ENCODE measurements around the gene GON4L.
"Not testable (repeated sequence)": the region's sequence is repeated elsewhere in the genome, so short reads cannot be mapped to it uniquely, and the experiment has no call there.

The GON4L gene, protein sequence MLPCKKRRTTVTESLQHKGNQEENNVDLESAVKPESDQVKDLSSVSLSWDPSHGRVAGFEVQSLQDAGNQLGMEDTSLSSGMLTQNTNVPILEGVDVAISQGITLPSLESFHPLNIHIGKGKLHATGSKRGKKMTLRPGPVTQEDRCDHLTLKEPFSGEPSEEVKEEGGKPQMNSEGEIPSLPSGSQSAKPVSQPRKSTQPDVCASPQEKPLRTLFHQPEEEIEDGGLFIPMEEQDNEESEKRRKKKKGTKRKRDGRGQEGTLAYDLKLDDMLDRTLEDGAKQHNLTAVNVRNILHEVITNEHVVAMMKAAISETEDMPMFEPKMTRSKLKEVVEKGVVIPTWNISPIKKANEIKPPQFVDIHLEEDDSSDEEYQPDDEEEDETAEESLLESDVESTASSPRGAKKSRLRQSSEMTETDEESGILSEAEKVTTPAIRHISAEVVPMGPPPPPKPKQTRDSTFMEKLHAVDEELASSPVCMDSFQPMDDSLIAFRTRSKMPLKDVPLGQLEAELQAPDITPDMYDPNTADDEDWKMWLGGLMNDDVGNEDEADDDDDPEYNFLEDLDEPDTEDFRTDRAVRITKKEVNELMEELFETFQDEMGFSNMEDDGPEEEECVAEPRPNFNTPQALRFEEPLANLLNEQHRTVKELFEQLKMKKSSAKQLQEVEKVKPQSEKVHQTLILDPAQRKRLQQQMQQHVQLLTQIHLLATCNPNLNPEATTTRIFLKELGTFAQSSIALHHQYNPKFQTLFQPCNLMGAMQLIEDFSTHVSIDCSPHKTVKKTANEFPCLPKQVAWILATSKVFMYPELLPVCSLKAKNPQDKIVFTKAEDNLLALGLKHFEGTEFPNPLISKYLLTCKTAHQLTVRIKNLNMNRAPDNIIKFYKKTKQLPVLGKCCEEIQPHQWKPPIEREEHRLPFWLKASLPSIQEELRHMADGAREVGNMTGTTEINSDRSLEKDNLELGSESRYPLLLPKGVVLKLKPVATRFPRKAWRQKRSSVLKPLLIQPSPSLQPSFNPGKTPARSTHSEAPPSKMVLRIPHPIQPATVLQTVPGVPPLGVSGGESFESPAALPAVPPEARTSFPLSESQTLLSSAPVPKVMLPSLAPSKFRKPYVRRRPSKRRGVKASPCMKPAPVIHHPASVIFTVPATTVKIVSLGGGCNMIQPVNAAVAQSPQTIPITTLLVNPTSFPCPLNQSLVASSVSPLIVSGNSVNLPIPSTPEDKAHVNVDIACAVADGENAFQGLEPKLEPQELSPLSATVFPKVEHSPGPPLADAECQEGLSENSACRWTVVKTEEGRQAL (N-terminal part only)

DNA sequence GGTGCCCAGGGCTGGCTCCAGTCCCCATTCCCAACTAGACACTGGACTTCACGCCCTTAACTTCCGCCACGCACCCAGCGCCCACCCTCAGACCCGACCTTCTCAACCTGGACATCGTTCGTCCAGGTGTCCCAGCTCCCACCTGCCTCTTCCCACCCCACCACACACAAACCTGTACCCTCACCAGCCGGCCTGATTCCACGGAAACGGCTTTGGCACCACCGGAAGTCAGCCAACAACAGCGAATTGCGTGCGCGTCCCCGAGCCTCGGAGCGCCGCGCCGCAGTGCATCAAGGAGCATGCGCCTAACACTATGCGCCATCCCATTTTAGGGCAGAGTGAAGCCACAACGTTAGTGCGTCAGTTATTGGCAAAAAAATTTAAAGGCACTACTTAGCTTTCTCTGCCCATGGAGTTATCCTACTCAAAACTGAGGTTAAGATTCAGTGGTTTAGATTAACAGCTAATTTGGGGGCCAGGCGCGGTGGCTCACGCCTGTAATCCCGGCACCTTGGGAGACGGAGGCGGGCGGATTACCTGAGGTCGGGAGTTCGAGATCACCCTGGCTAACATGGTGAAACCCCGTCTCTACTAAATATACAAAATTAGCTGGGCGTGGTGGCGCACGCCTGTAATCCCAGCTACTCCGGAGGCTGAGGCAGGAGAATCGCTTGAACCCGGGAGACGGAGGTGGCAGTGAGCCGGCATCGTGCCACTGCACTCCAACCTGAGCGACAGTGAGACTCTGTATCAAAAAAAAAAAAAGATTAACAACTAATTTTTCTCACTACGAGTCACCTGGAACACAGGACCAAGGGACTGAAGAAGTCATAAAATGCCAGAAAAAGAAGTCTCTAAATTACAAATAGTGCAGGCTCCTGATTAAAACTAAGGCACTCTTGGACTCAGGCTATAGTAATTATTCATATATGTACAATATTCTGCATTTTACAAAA, at the start of gene GON4L:
Gene GON4L, minus strand, starts transcription at position 240 of the 956 bp plus-strand sequence. CDS start 3,434 bp downstream, outside the sequence.
- DNase-seq (ENCODE audit: low read depth in 2 of 2): peak; percentile 60 to 70

DNA sequence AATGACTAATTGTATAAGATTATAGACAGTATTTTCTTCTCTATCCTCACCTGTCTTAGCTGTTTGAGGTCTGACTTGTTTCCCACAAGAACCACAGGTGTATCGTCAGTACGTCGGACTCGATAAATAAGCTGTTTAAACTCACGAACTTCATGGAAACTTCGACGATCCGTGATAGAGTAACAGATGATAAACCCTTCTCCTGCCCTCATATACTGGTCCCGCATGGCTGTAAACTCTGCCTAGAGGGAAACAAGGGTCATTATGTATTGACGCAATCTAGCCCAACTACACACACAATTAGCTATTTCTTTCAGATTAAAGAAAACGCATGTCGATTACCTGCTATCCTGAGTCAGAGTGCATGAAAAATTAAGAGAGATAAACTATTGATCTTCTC, 47.2 kb upstream of the GON4L start:
- no peak for DNase-seq (ENCODE audit: low read depth in 2 of 2)

DNA sequence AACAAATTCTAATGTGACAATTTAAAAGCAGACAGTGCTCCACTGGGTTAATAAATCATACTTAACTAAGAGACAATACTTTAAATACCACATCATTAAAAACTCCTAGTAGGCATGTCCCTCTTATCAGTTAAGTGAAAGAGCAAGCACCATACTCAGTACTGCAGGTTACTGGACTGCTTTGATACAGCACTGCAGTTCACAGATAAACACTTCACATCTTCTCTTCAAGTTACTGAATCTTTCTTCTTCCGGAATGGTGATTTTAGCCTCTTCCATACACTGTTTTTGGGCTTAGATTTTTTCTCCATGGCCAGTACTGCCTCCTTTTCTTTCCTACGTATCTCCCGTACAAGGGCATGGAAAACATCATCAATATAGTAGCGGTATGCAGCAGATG, 43.1 kb upstream of the GON4L start:
- DNase-seq (ENCODE audit: low read depth in 2 of 2): no peak

DNA sequence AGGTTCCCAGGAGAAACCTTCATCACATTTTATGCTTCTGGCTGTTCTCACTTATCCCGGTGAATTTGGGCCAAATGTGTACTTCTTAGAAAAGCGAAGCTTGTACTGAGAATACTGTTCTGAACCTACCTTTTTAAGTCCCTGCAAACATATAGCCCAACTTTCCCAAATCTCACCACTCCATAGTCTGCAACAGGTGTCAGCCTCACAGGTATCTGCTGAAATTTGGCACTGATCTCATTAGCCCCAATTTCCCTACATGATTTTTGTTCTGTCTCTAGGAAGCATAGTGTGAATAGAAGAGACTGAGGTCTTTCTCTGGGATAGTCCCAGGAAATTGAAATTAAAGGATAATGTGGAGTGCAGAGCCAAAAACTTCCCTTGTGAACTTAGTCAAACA, 42.7 kb upstream of the GON4L start:
- DNase-seq (ENCODE audit: low read depth in 2 of 2): no peak

DNA sequence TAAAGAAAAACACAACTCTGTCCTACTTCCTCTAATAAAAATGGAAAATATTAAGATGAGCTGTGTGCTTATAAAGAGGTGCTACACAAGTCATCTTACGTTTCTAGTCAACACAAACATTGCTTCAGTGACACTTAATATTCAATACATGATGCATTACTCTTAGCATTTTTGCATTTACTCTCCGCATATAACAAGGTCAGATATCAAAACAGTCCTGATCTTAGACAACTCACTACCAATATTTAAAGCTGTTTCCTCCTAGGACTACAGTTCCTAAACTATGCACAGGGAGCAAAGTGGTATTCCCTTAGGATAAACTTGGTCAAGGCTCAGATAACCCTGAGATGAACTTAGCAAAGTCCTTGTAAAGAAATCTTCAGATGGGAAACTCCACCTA, 41.9 kb upstream of the GON4L start:
- no peak for DNase-seq (ENCODE audit: low read depth in 2 of 2)

DNA sequence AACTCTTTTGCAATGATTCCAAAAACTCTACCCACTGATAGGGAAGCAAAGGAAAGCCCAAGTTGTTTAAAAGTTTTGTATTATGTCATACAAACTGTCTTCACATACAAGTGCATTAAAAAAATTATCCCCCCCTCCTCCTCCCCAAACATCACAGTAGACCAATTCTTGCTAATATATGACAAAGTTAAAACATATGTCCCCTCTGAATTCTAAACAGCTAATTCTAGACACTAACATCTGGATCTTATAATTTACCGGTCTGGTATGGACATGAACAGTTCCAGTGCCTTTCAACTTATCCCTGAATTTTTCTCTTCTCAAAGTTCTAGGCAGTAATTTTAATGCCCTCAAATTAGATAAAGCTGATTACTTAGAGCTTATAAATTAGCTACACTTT, 40.7 kb upstream of the GON4L start:
- DNase-seq (ENCODE audit: low read depth in 2 of 2): no peak

DNA sequence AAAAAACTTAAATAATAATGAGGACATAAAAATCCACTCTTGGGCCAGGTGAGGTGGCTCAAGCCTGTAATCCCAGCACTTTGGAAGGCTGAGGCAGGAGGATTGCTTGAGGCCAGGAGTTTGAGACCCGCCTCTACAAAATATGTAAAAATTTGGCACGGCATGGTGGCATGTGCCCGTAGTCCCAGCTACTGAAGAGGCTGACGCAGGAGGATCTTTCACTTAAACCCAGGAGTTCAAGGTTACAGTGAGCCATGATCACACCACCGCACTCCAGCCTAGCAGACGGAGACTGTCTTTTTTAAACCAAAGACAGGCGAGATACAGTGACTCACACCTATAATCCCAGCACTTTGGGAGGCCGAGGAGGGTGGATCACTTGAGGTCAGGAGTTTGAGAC, 39.5 kb upstream of the GON4L start:
- DNase-seq (ENCODE audit: low read depth in 2 of 2): not testable (repeated sequence)

DNA sequence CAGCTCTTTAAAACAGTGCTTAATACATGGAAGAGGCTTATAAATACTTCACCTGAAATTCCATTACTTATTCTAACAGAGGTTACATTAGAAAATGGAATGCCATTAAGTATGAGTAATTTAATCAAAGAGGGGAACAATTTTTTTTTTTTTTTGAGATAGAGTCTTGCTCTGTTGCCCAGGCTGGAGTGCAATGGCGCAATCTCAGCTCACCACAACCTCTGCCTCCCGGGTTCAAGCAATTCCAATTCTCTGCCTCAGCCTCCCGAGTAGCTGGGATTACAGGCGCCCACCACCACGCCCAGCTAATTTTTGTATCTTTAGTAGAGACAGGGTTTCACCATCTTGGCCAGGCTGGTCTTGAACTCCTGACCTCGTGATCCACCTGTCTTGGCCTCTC, 38.6 kb upstream of the GON4L start:
- DNase-seq (ENCODE audit: low read depth in 2 of 2): not testable (repeated sequence)

DNA sequence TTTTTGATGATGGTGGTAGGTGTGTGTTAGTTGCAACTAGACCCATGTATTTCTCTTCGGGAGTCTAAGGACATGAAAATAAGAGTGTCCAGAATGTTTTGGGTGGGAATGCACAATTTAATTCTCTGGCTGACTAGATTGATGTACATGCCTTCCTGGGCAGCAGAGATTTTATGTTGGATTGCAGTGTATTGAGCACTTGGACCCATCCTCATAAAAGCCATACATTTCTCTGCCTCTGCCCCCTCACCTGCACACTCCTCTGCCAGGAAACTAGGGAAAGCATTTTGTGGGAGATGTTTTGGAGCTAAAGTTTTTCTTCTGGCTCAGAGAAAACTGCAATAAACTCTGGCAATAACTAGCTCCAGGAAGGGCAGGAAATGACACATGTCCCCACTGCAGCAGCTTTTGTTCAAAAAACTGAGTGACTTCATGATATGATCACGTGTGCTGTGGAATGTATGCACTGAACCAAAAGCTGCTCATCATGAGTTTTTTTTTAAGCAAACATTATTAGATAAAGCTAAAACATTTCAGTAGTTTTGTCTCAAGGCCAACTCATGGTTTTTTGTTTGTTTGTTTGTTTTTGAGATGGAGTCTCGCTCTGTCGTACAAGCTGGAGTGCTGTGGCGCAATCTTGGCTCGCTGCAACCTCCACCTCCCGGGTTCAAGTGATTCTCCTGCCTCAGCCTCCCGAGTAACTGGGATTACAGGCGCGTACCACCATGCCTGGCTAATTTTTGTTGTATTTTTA, 36.6 kb upstream of the GON4L start:
- DNase-seq (ENCODE audit: low read depth in 2 of 2): no peak

DNA sequence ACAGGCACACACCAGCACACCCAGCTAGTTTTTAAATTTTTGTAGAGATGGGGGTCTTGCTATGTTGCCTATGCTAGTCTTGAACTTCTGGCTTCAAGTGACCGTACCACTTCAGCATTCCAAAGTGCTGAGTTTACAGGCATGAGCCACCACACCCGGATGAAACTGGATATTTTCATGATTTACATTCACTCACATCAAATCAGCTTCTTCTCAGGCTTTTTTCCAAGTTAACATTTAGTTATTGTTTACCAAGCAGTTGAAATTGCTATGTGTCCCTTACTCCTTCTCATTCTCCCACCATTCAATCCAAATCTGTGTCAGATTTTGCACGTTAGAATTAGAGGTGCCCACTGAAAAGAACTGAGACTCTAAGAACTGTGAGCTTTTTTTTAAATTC, 35.8 kb upstream of the GON4L start:
- DNase-seq (ENCODE audit: low read depth in 2 of 2): no peak

DNA sequence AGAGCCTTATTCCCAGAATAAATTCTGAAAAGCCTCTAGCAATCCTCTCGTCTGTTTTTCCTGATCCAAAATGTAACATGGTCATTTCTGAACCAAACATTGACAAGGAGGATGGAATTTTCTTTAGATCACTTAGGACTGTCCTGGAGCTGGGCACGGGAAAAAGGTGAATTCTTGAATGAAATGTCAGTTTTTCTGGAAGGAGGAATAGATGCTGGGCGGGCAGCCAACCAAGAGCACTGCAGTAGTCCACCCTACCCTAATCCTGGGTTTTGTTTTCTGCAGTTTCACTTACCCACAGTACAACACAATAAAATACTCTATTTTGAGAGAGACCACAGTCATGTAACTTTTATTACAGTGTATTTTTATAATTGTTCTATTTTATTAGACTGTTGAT, 33.2 kb upstream of the GON4L start:
- no peak for DNase-seq (ENCODE audit: low read depth in 2 of 2)

DNA sequence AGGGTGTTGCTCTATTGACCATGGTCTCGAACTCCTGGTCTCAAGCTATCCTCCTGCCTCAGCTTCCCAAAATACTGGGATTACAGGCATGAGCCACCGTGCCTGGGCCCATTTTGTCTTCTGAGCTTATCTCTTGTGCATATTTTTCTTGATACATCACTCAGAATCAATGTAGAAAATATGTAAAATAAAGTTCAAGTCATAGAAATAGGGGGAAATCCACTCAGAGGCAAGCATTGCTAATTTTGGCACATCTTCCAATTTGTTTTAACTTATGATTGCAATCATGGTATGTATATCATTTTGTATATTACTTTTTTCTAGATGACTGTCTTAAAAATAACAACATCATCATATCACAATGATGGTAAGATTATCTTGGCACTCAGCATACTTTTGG, 32.6 kb upstream of the GON4L start:
- no peak for DNase-seq (ENCODE audit: low read depth in 2 of 2)

DNA sequence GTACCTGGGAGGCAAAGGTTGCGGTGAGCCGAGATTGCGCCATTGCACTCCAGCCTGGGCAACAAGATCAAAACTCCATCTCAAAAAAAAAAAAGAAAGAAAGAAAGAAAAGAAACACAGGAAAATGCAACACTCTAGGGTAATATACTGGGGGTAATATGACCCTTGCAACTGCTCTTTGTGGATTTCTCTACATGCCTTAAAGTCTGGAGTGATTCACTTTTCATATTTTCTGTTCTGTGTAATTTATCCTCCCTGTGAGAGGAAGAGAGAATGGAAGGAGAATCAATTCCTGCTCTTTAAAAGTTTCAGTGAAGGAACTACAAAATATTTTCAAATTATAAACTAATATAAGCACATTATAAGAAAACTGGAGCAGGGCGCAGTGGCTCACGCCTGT, 31.5 kb upstream of the GON4L start:
- no peak for DNase-seq (ENCODE audit: low read depth in 2 of 2)

DNA sequence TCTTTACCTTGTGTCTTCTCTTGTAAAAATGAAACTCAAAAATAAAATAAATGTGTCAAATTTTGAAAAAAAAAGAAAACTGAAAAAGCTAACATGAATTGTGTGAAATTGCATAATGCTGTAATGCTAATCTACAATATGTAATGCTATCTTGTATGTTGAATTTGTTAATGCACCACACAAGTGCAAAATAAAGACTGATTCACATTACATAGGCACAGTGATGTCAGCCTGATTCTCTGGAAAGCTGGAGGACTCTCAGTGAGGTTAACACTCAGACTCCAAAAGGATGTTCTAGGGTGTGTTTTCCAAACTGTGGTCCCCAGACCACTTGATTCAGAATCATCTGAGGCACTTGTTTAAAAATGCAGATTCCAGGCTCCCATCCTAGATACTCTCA, 28.0 kb upstream of the GON4L start:
- DNase-seq (ENCODE audit: low read depth in 2 of 2): no peak

DNA sequence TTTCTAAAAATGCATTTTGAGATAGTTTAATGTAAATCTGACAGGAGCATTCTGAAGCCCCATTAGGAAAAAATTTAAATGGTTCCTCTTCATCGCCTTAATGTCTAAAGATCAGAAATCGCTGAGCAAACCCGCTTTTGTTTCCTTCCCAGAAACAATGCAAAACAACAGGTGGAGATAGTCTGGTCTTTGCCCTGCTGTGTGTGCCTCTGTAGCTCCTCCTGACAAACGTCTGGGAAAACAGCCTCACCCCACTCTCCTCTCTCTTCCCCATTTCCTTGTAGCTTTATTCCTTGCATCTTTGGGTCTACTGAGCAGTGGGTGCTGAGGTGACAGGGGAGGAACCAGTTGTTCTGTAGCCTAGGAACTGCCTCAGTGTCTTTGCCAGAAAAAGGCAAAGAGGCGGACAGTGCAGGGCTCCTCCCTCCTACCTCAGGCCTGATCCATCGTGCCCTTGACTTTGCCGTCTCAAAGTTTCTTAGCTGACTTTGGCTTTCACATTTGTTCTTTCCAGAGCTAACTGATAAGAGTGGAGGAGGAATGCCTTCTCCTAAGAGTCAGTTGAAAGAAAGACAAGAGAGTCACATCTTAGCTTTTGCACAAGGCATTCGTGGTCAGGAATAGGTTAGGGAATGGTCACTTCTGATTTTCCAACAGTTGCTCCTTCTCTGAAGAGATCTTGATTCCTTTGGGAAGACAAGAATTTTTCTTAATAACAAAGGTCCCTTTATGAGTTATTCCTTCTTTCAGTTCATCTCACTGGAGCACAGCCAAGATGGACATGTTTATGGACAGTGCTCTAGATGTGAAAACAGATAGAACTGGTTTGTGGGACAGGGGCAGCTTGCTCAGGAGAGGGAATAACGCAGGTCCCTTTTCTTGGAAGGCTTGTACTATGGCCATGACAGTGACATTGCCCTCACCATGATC, 27.3 kb upstream of the GON4L start:
- no peak for DNase-seq (ENCODE audit: low read depth in 2 of 2)

DNA sequence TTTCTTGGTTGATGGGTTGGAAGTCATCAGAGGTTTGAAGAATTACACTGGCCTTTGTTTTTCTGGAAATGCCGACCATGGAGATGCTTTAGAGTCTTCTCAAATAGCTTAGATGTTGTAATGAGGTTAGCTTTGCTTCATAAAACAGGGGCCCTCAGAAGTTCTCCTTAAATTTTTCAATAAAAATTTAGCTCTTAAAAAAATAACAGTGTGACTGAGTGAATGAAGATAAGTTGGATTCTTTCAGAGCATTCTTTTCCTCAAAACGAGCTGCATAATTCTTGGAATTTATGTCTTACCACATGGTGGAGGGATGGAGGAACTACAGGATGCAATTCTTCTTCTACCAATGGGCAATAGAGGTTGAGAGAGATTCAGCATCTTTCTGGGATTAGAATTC, 25.8 kb upstream of the GON4L start:
- no peak for DNase-seq (ENCODE audit: low read depth in 2 of 2)

DNA sequence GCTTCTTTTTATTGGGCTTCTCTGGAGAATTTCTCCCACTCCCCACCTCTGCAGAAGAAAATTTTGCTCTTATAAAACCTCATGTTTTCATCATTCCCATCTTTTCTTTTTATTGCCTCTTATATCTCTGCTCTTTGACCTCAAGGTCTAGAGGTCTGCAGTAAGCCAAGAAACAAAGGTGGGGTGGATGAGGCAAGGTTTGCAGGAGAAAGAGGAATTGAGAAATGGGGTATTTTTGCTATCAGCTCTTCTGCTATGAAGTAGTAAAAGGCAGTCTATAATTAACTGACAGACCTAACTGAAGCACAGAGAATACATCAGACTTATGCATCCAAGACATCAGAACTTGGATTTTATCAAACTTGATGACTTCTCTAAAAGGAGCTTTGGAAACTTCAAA, 25.2 kb upstream of the GON4L start:
- DNase-seq (ENCODE audit: low read depth in 2 of 2): no peak

DNA sequence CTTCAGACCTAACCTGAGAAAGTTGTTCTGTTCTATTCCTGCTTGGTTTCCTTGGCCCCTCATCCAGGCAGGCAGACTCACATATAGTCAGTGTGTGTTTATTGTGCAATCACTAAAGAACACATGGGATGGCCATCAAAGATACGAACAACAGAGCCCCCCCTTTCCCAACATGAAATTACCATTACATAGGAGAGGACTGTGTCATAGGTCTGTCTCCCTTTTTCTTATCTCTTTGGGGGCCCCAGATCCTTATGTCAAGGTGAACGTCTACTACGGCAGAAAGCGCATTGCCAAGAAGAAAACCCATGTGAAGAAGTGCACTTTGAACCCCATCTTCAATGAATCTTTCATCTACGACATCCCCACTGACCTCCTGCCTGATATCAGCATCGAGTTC, 23.9 kb upstream of the GON4L start:
- no peak for DNase-seq (ENCODE audit: low read depth in 2 of 2)

DNA sequence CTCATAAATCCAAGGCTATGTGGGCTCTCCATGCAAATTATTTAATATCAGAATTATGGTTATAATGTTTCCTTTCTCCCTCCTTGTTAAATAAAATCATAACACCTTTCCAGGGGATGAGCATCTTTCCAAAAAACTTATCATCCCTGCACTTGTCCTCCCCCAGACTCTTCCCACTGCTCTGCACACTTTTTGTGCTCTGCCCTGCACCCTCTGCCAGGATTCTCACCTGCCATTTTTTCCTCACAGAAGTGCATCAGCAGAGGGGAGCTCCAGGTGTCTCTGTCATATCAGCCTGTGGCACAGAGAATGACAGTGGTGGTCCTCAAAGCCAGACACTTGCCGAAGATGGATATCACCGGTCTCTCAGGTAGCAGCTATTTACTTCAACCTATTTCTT, 23.2 kb upstream of the GON4L start:
- DNase-seq (ENCODE audit: low read depth in 2 of 2): no peak
